Measurements from ENCODE around the gene SREBF2.

The SREBF2 gene

GRCh38 chr22:41808400-41808799, 24.5 kb upstream of the SREBF2 start:
- TF ChIP-seq SPI1 (IDR thresholded peaks at IDR 0.05; ENCODE audit: borderline replicate concordance, low read depth) (no peak), POLR2AphosphoS5 (IDR thresholded peaks at IDR 0.05; ENCODE audit: low read depth) (no peak), GABPA (IDR thresholded peaks at IDR 0.05; ENCODE audit: low read depth) (no peak)
- TF ChIP-seq, protein P1, sequence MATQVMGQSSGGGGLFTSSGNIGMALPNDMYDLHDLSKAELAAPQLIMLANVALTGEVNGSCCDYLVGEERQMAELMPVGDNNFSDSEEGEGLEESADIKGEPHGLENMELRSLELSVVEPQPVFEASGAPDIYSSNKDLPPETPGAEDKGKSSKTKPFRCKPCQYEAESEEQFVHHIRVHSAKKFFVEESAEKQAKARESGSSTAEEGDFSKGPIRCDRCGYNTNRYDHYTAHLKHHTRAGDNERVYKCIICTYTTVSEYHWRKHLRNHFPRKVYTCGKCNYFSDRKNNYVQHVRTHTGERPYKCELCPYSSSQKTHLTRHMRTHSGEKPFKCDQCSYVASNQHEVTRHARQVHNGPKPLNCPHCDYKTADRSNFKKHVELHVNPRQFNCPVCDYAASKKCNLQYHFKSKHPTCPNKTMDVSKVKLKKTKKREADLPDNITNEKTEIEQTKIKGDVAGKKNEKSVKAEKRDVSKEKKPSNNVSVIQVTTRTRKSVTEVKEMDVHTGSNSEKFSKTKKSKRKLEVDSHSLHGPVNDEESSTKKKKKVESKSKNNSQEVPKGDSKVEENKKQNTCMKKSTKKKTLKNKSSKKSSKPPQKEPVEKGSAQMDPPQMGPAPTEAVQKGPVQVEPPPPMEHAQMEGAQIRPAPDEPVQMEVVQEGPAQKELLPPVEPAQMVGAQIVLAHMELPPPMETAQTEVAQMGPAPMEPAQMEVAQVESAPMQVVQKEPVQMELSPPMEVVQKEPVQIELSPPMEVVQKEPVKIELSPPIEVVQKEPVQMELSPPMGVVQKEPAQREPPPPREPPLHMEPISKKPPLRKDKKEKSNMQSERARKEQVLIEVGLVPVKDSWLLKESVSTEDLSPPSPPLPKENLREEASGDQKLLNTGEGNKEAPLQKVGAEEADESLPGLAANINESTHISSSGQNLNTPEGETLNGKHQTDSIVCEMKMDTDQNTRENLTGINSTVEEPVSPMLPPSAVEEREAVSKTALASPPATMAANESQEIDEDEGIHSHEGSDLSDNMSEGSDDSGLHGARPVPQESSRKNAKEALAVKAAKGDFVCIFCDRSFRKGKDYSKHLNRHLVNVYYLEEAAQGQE (IDR thresholded peaks at IDR 0.05; ENCODE audit: insufficient replicate concordance, low read depth): no peak
- TF ChIP-seq, protein P2, sequence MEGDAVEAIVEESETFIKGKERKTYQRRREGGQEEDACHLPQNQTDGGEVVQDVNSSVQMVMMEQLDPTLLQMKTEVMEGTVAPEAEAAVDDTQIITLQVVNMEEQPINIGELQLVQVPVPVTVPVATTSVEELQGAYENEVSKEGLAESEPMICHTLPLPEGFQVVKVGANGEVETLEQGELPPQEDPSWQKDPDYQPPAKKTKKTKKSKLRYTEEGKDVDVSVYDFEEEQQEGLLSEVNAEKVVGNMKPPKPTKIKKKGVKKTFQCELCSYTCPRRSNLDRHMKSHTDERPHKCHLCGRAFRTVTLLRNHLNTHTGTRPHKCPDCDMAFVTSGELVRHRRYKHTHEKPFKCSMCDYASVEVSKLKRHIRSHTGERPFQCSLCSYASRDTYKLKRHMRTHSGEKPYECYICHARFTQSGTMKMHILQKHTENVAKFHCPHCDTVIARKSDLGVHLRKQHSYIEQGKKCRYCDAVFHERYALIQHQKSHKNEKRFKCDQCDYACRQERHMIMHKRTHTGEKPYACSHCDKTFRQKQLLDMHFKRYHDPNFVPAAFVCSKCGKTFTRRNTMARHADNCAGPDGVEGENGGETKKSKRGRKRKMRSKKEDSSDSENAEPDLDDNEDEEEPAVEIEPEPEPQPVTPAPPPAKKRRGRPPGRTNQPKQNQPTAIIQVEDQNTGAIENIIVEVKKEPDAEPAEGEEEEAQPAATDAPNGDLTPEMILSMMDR (IDR thresholded peaks at IDR 0.05; ENCODE audit: insufficient read depth, low read length): no peak
- Histone ChIP-seq H3K27ac (replicated peaks) (no peak overlapping the region), H3K27me3 (ENCODE audit: insufficient read depth, poor library complexity, severe bottlenecking) (no peaks in the 10 kb centered on the region), H3K4me3 (replicated peaks; ENCODE audit: insufficient read depth, low read length) (no peak overlapping the region)
- DNase-seq (ENCODE audit: low read depth in 1 of 2, low spot score in 1 of 2): no peak

- Histone ChIP-seq H3K27me3 (ENCODE audit: insufficient read depth, poor library complexity, severe bottlenecking) (no peaks in the 10 kb centered on the region), H3K4me3 (replicated peaks; ENCODE audit: insufficient read depth, low read length) (no peak overlapping the region), H3K27ac (replicated peaks) (no peak overlapping the region)
- TF ChIP-seq POLR2AphosphoS5 (IDR thresholded peaks at IDR 0.05; ENCODE audit: low read depth): no peak
- TF ChIP-seq GABPA (IDR thresholded peaks at IDR 0.05; ENCODE audit: low read depth): no peak
- TF ChIP-seq, protein P1 (IDR thresholded peaks at IDR 0.05; ENCODE audit: insufficient replicate concordance, low read depth): no peak
- TF ChIP-seq, protein P2 (IDR thresholded peaks at IDR 0.05; ENCODE audit: insufficient read depth, low read length): no peak
- TF ChIP-seq SPI1 (IDR thresholded peaks at IDR 0.05; ENCODE audit: borderline replicate concordance, low read depth): no peak
- DNase-seq (ENCODE audit: low read depth in 1 of 2, low spot score in 1 of 2): no peak
These were observed 22.9 kb upstream of the SREBF2 start for GRCh38 chr22:41810022-41810421.

GRCh38 chr22:41812805-41813545, 19.9 kb upstream of the SREBF2 start:
- Histone ChIP-seq H3K27ac (replicated peaks) (no peak overlapping the region), H3K27me3 (ENCODE audit: insufficient read depth, poor library complexity, severe bottlenecking) (no peaks in the 10 kb centered on the region), H3K4me3 (replicated peaks; ENCODE audit: insufficient read depth, low read length) (no peak overlapping the region)
- no peak for DNase-seq (ENCODE audit: low read depth in 1 of 2, low spot score in 1 of 2)
- TF ChIP-seq, protein P2 (IDR thresholded peaks at IDR 0.05; ENCODE audit: insufficient read depth, low read length): no peak
- no peak for TF ChIP-seq POLR2AphosphoS5 (IDR thresholded peaks at IDR 0.05; ENCODE audit: low read depth)
- no peak for TF ChIP-seq GABPA (IDR thresholded peaks at IDR 0.05; ENCODE audit: low read depth)
- TF ChIP-seq, protein P1 (IDR thresholded peaks at IDR 0.05; ENCODE audit: insufficient replicate concordance, low read depth): no peak
- no peak for TF ChIP-seq SPI1 (IDR thresholded peaks at IDR 0.05; ENCODE audit: borderline replicate concordance, low read depth)

Measured in HL-60 (cell line).